Mesenchymal stem cell (in vitro differentiated cells and primary cell): ENCODE data around the gene RBM18.
A peak's percentile ranks its signal among the peaks of the same experiment; 100 is the strongest.

ENCODE experiments used
- DNase-seq: peaks from one replicate; pipeline ENCODE4 v3.0.0-alpha.2; 2013
- H2AFZ ChIP-seq: one replicate; pipeline ENCODE4 v1.6.1; 2013; ENCODE audit warnings: low read depth, mild to moderate bottlenecking, control low read depth, inconsistent platforms, low read length, moderate library complexity
- H2AK5ac ChIP-seq: 2 replicates; pipeline ENCODE4 v1.6.1; 2013; ENCODE audit warnings: low read length, moderate library complexity, mild to moderate bottlenecking, inconsistent platforms; ENCODE audit not compliant: severe bottlenecking
- H2BK120ac ChIP-seq: one replicate; pipeline ENCODE4 v1.6.1; 2013; ENCODE audit warnings: low read depth, mild to moderate bottlenecking, inconsistent platforms, low read length, moderate library complexity
- H2BK12ac ChIP-seq, 2 experiments: one replicate each; pipeline ENCODE4 v1.6.1; 2013; ENCODE audit warnings: inconsistent platforms in 2 of 2, low read length in 2 of 2, mild to moderate bottlenecking in 2 of 2, moderate library complexity in 2 of 2, control low read depth in 1 of 2
- H2BK15ac ChIP-seq: one replicate; pipeline ENCODE4 v1.6.1; 2013; ENCODE audit warnings: mild to moderate bottlenecking, low read depth, inconsistent platforms; ENCODE audit not compliant: poor library complexity, severe bottlenecking
- H2BK5ac ChIP-seq: 2 replicates; pipeline ENCODE4 v1.6.1; 2013; ENCODE audit warnings: low read depth, mild to moderate bottlenecking, low read length, control low read depth, inconsistent platforms; ENCODE audit not compliant: poor library complexity, severe bottlenecking
- H3K14ac ChIP-seq, 2 experiments: one replicate each; pipeline ENCODE4 v1.6.1; 2013; ENCODE audit warnings: inconsistent platforms in 2 of 2, low read length in 2 of 2, control low read depth in 1 of 2, mild to moderate bottlenecking in 1 of 2, moderate library complexity in 1 of 2
- H3K18ac ChIP-seq, 2 experiments: one replicate each; pipeline ENCODE4 v1.6.1; 2013; ENCODE audit warnings: inconsistent platforms in 2 of 2, low read length in 2 of 2, control low read depth in 1 of 2, low read depth in 1 of 2, mild to moderate bottlenecking in 1 of 2
- H3K23ac ChIP-seq, 2 experiments: one replicate each; pipeline ENCODE4 v1.6.1; 2013; ENCODE audit warnings: inconsistent platforms in 2 of 2, low read length in 2 of 2, mild to moderate bottlenecking in 2 of 2, moderate library complexity in 2 of 2, control low read depth in 1 of 2
- H3K27ac ChIP-seq: 2 replicates; pipeline ENCODE4 v1.5.1; 2013; ENCODE audit warnings: mild to moderate bottlenecking, moderate library complexity, low read length, control low read depth, inconsistent platforms; ENCODE audit not compliant: poor library complexity, severe bottlenecking
- H3K27me3 ChIP-seq, 2 experiments: 2 replicates each; pipeline versions ENCODE4 v1.6.1 to v1.7.0; 2013; ENCODE audit warnings: low read length in 2 of 2, mild to moderate bottlenecking in 2 of 2, moderate library complexity in 2 of 2, control low read depth in 1 of 2, inconsistent platforms in 1 of 2; ENCODE audit not compliant: control insufficient read depth in 1 of 2, insufficient read depth in 1 of 2
- H3K36me3 ChIP-seq, 2 experiments: 2 replicates each; pipeline versions ENCODE4 v1.6.1 to v1.7.0; 2013; ENCODE audit warnings: low read length in 2 of 2, control low read depth in 1 of 2, inconsistent platforms in 1 of 2, low read depth in 1 of 2, mild to moderate bottlenecking in 1 of 2; ENCODE audit not compliant: insufficient read depth in 2 of 2, control insufficient read depth in 1 of 2
- H3K4ac ChIP-seq, 2 experiments: one replicate each; pipeline ENCODE4 v1.6.1; 2013; ENCODE audit warnings: inconsistent platforms in 2 of 2, low read length in 2 of 2, mild to moderate bottlenecking in 2 of 2, moderate library complexity in 2 of 2, control low read depth in 1 of 2, low read depth in 1 of 2
- H3K4me1 ChIP-seq: 2 replicates; pipeline ENCODE4 v1.6.1; 2013; ENCODE audit warnings: low read depth, low read length, control low read depth; ENCODE audit not compliant: control insufficient read depth, insufficient read depth
- H3K4me2 ChIP-seq: 2 replicates; pipeline ENCODE4 v1.6.1; 2013; ENCODE audit warnings: low read length, mild to moderate bottlenecking, inconsistent platforms; ENCODE audit not compliant: poor library complexity, severe bottlenecking
- H3K4me3 ChIP-seq, 2 experiments: 2 replicates each; pipeline versions ENCODE4 v1.5.1 to v1.7.0; 2013; ENCODE audit warnings: low read length in 2 of 2, mild to moderate bottlenecking in 2 of 2, control low read depth in 1 of 2, low read depth in 1 of 2; ENCODE audit not compliant: insufficient read depth in 1 of 2
- H3K79me1 ChIP-seq: replicated peaks from 2 replicates; pipeline ENCODE4 v1.6.1; 2013; ENCODE audit warnings: mild to moderate bottlenecking, control low read depth, low read length, inconsistent platforms; ENCODE audit not compliant: poor library complexity, severe bottlenecking
- H3K9ac ChIP-seq: 2 replicates; pipeline ENCODE4 v1.7.0; 2013; ENCODE audit warnings: mild to moderate bottlenecking, low read length, moderate library complexity
- H3K9me3 ChIP-seq: 2 replicates; pipeline ENCODE4 v1.7.0; 2013; ENCODE audit warnings: mild to moderate bottlenecking, low read length; ENCODE audit not compliant: control insufficient read depth
- H4K8ac ChIP-seq: one replicate; pipeline ENCODE4 v1.6.1; 2013; ENCODE audit warnings: inconsistent platforms, mild to moderate bottlenecking, low read length, moderate library complexity
- H4K91ac ChIP-seq: one replicate; pipeline ENCODE4 v1.6.1; 2013; ENCODE audit warnings: mild to moderate bottlenecking, low read length, inconsistent platforms
- WGBS: methylation state at CpG from one replicate; pipeline ENCODE4 v1.1.7; 2013; ENCODE audit warnings: mixed read lengths; 5-methylcytosine and 5-hydroxymethylcytosine counted together

RBM18 gene

GRCh38 chr9:122226758-122227574, 37.7 kb downstream of the RBM18 start:
- H4K91ac ChIP-seq: peak overlapping the region; percentile 46
- peaks cover 20% of the 10 kb centered on the region for H3K4me1 ChIP-seq
- H2AK5ac ChIP-seq: no peak overlapping the region
- no peak overlapping the region for H3K23ac ChIP-seq
- H4K8ac ChIP-seq: no peak overlapping the region
- H3K79me1 ChIP-seq: no peaks in the 10 kb centered on the region
- H2BK12ac ChIP-seq: no peak overlapping the region
- no peak overlapping the region for H3K14ac ChIP-seq
- no peak overlapping the region for H2AFZ ChIP-seq
- no peak for DNase-seq
- H3K27ac ChIP-seq: no peak overlapping the region
- H3K36me3 ChIP-seq: no peaks in the 10 kb centered on the region
- no peak overlapping the region for H3K18ac ChIP-seq
- H3K4me2 ChIP-seq: no peak overlapping the region
- H2BK120ac ChIP-seq: no peak overlapping the region
- WGBS: 4% methylated on average over 49 of the region's 59 CpGs
- H3K27me3 ChIP-seq: peaks cover 96 to 97% of the 10 kb centered on the region in 2 experiments
- no peak overlapping the region for H3K4ac ChIP-seq
- H3K4me3 ChIP-seq: no peak overlapping the region
- no peak overlapping the region for H2BK15ac ChIP-seq
- no peak overlapping the region for H3K9ac ChIP-seq
- no peak overlapping the region for H2BK5ac ChIP-seq
- no peaks in the 10 kb centered on the region for H3K9me3 ChIP-seq

- Histone ChIP-seq H3K27ac (no peak overlapping the region), H3K27me3 (peaks cover 96 to 97% of the 10 kb centered on the region in 2 experiments), H3K79me1 (no peaks in the 10 kb centered on the region), H2AFZ (no peak overlapping the region), H2BK120ac (no peak overlapping the region), H3K4me1 (peaks cover 21% of the 10 kb centered on the region), H3K14ac (no peak overlapping the region), H3K18ac (no peak overlapping the region), H2AK5ac (no peak overlapping the region), H3K9ac (no peak overlapping the region), H4K91ac (no peak overlapping the region), H3K4me2 (no peak overlapping the region), H3K9me3 (no peaks in the 10 kb centered on the region), H2BK5ac (no peak overlapping the region), H2BK15ac (no peak overlapping the region), H3K23ac (no peak overlapping the region), H4K8ac (no peak overlapping the region), H3K36me3 (no peaks in the 10 kb centered on the region), H2BK12ac (no peak overlapping the region), H3K4ac (no peak overlapping the region), H3K4me3 (peak overlapping the region in 1 of 2 experiments; percentile 57)
- WGBS: 3% methylated on average over 49 of the region's 51 CpGs
- DNase-seq: no peak
Observed at GRCh38 chr9:122226142-122226757, 38.4 kb downstream of the RBM18 start.

GRCh38 chr9:122225312-122226141, 39.1 kb downstream of the RBM18 start:
- Histone ChIP-seq H3K9ac (no peak overlapping the region), H3K4ac (no peak overlapping the region), H3K79me1 (no peaks in the 10 kb centered on the region), H3K27me3 (peaks cover 96 to 97% of the 10 kb centered on the region in 2 experiments), H3K9me3 (no peaks in the 10 kb centered on the region), H3K14ac (no peak overlapping the region), H2BK12ac (no peak overlapping the region), H2AK5ac (no peak overlapping the region), H3K23ac (no peak overlapping the region), H2BK5ac (no peak overlapping the region), H3K36me3 (no peaks in the 10 kb centered on the region), H2BK15ac (no peak overlapping the region), H2AFZ (no peak overlapping the region), H4K91ac (no peak overlapping the region), H3K27ac (no peak overlapping the region), H3K4me1 (peaks cover 23% of the 10 kb centered on the region), H3K4me2 (no peak overlapping the region), H4K8ac (no peak overlapping the region), H3K18ac (no peak overlapping the region), H3K4me3 (peak overlapping the region in 1 of 2 experiments; percentile 57), H2BK120ac (no peak overlapping the region)
- no peak for DNase-seq
- WGBS: 18% methylated on average over 51 of the region's 51 CpGs

GRCh38 chr9:122223435-122223834, 41.2 kb downstream of the RBM18 start:
- H3K9me3 ChIP-seq: no peaks in the 10 kb centered on the region
- no peak overlapping the region for H4K91ac ChIP-seq
- no peak overlapping the region for H2BK120ac ChIP-seq
- H3K79me1 ChIP-seq: no peaks in the 10 kb centered on the region
- no peaks in the 10 kb centered on the region for H3K36me3 ChIP-seq
- peaks cover 32% of the 10 kb centered on the region for H3K4me1 ChIP-seq
- H2AFZ ChIP-seq: no peak overlapping the region
- H2AK5ac ChIP-seq: no peak overlapping the region
- no peak overlapping the region for H3K14ac ChIP-seq
- H3K23ac ChIP-seq: no peak overlapping the region
- peaks cover 98 to 99% of the 10 kb centered on the region in 2 experiments for H3K27me3 ChIP-seq
- H3K18ac ChIP-seq: no peak overlapping the region
- H3K4ac ChIP-seq: no peak overlapping the region
- no peak overlapping the region for H2BK5ac ChIP-seq
- H3K4me3 ChIP-seq: no peak overlapping the region
- no peak overlapping the region for H3K4me2 ChIP-seq
- no peak for DNase-seq
- no peak overlapping the region for H3K9ac ChIP-seq
- no peak overlapping the region for H3K27ac ChIP-seq
- H4K8ac ChIP-seq: no peak overlapping the region
- WGBS: 75% methylated on average over 5 of the region's 5 CpGs
- no peak overlapping the region for H2BK15ac ChIP-seq
- no peak overlapping the region for H2BK12ac ChIP-seq
